Measurements from ENCODE around the gene DPYSL5. TPM values are rescaled to one million over a fixed set of nuclear protein-coding genes. Genes with fewer than 3 reads are reported as not detected.
"Not testable (repeated sequence)": the region's sequence is repeated elsewhere in the genome, so short reads cannot be mapped to it uniquely, and the experiment has no call there.

Gene DPYSL5
- total and polyA plus RNA-seq, 4 donors, result not detected

DNA sequence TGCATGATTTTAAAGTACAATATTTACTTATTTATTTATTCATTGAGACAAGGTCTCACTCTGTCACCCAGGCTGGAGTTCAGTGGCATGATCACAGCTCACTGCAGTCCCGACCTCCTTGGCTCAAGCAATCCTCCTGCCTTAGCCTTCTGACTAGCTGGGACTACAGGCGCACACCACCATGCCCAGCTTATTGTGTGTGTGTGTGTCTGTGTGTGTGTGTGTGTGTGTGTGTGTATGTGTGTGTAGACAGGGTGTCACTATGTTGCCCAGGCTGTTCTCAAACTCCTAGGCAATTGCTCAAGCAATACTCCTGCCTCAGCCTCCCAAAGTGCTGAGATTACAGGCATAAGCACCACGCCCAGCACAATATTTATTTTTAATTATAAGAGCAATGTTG, 34.3 kb downstream of the DPYSL5 start:
- not testable (repeated sequence) for H3K9me3 ChIP-seq (ENCODE audit: control insufficient read depth in 4 of 4, low read length in 3 of 4); H3K9ac ChIP-seq (ENCODE audit: low read depth in 1 of 2, low read length in 2 of 2)
- WGBS, result 79% methylated on average over 3 of the region's 3 CpGs

DNA sequence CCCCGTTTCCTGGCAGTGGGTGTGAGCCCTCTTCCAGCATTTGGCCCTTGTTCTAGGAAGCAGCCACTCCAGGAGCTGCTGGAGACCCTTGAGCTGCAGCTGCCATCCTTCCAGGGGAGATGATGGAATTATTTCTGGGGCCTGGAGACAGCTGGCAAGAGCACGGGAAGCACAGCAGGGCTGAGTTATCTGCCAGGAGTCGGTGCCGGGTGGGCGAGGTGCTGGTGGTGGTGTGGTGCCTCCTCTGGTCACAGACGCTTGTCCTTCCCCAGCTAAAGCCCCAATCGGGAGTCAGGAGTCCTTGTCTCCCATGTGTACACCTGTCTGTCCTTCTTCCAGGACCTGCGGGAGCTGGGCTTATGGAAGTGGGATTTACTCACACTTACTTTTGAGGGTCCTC, 36.0 kb downstream of the DPYSL5 start:
- H3K4me1 ChIP-seq (ENCODE audit: control insufficient read depth in 4 of 4, insufficient read depth in 4 of 4, low read length in 3 of 4), result no peaks in the 10 kb centered on the region
- H3K9ac ChIP-seq (ENCODE audit: low read depth in 1 of 2, low read length in 2 of 2), result no peak overlapping the region
- TF ChIP-seq, protein P1, sequence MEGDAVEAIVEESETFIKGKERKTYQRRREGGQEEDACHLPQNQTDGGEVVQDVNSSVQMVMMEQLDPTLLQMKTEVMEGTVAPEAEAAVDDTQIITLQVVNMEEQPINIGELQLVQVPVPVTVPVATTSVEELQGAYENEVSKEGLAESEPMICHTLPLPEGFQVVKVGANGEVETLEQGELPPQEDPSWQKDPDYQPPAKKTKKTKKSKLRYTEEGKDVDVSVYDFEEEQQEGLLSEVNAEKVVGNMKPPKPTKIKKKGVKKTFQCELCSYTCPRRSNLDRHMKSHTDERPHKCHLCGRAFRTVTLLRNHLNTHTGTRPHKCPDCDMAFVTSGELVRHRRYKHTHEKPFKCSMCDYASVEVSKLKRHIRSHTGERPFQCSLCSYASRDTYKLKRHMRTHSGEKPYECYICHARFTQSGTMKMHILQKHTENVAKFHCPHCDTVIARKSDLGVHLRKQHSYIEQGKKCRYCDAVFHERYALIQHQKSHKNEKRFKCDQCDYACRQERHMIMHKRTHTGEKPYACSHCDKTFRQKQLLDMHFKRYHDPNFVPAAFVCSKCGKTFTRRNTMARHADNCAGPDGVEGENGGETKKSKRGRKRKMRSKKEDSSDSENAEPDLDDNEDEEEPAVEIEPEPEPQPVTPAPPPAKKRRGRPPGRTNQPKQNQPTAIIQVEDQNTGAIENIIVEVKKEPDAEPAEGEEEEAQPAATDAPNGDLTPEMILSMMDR (IDR thresholded peaks at IDR 0.05; ENCODE audit: low read depth, low read length, missing input control), result no peak
- TF ChIP-seq NR2F2 (IDR thresholded peaks at IDR 0.05) (no peak), JUND (IDR thresholded peaks at IDR 0.05) (no peak), HNF4G (IDR thresholded peaks at IDR 0.05) (no peak), FOXA1 (IDR thresholded peaks at IDR 0.05) (no peak), FOXA2 (IDR thresholded peaks at IDR 0.05) (no peak), TAF1 (conservative IDR thresholded peaks at IDR 0.05) (no peak)
- TF ChIP-seq, protein P2, sequence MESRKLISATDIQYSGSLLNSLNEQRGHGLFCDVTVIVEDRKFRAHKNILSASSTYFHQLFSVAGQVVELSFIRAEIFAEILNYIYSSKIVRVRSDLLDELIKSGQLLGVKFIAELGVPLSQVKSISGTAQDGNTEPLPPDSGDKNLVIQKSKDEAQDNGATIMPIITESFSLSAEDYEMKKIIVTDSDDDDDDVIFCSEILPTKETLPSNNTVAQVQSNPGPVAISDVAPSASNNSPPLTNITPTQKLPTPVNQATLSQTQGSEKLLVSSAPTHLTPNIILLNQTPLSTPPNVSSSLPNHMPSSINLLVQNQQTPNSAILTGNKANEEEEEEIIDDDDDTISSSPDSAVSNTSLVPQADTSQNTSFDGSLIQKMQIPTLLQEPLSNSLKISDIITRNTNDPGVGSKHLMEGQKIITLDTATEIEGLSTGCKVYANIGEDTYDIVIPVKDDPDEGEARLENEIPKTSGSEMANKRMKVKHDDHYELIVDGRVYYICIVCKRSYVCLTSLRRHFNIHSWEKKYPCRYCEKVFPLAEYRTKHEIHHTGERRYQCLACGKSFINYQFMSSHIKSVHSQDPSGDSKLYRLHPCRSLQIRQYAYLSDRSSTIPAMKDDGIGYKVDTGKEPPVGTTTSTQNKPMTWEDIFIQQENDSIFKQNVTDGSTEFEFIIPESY (IDR thresholded peaks at IDR 0.05), result no peak
- H3K36me3 ChIP-seq (ENCODE audit: control insufficient read depth in 4 of 4, insufficient read depth in 3 of 4, low read depth in 1 of 4, low read length in 3 of 4), result no peaks in the 10 kb centered on the region
- no peak overlapping the region for H3K4me3 ChIP-seq (ENCODE audit: low read depth in 1 of 3, low read length in 3 of 3)
- 87% methylated on average over 8 of the region's 8 CpGs for WGBS
- H3K27ac ChIP-seq (ENCODE audit: low read depth in 1 of 2, low read length in 2 of 2), result no peak overlapping the region
- no peak for DNase-seq (ENCODE audit: low spot score)
- no peaks in the 10 kb centered on the region for H3K9me3 ChIP-seq (ENCODE audit: control insufficient read depth in 4 of 4, low read length in 3 of 4)
- H3K27me3 ChIP-seq (ENCODE audit: control insufficient read depth in 4 of 4, insufficient read depth in 4 of 4, low read length in 3 of 4), result no peaks in the 10 kb centered on the region

More for the DNA sequence above, 34.3 kb downstream of the DPYSL5 start:
- H3K27me3 ChIP-seq (ENCODE audit: control insufficient read depth in 4 of 4, insufficient read depth in 4 of 4, low read length in 3 of 4); H3K36me3 ChIP-seq (ENCODE audit: control insufficient read depth in 4 of 4, insufficient read depth in 3 of 4, low read depth in 1 of 4, low read length in 3 of 4); H3K27ac ChIP-seq (ENCODE audit: low read depth in 1 of 2, low read length in 2 of 2); H3K4me3 ChIP-seq (ENCODE audit: low read depth in 1 of 3, low read length in 3 of 3); H3K4me1 ChIP-seq (ENCODE audit: control insufficient read depth in 4 of 4, insufficient read depth in 4 of 4, low read length in 3 of 4); DNase-seq (ENCODE audit: low spot score): not testable (repeated sequence)

DNA sequence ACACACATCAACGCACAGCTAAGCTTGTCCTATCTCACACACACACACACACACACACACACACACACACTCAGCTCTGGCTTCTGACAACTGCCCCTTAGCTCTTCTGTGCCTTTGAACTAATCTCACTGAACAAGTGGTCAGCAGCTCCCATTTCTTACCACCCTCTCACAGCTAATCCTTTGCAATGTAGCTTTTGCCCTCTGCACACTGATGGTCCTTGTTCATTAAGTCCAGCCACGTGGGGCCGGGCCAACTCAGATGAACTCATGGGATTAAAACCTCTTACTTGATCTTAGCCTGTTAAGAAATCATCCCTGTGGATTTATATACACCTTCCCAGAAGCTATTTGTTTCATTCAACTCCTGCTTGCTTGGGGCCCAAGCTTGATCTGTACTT, 36.6 kb downstream of the DPYSL5 start:
- H3K9ac ChIP-seq (ENCODE audit: low read depth in 1 of 2, low read length in 2 of 2), result no peak overlapping the region
- H3K27ac ChIP-seq (ENCODE audit: low read depth in 1 of 2, low read length in 2 of 2), result no peak overlapping the region
- no peaks in the 10 kb centered on the region for H3K36me3 ChIP-seq (ENCODE audit: control insufficient read depth in 4 of 4, insufficient read depth in 3 of 4, low read depth in 1 of 4, low read length in 3 of 4)
- 87% methylated on average over 3 of the region's 3 CpGs for whole genome bisulfite sequencing
- no peak overlapping the region for H3K4me3 ChIP-seq (ENCODE audit: low read depth in 1 of 3, low read length in 3 of 3)
- no peaks in the 10 kb centered on the region for H3K4me1 ChIP-seq (ENCODE audit: control insufficient read depth in 4 of 4, insufficient read depth in 4 of 4, low read length in 3 of 4)
- TF ChIP-seq EGR1 (IDR thresholded peaks at IDR 0.05; ENCODE audit: low read depth in 2 of 2) (no peak), NR2F2 (IDR thresholded peaks at IDR 0.05) (no peak), TAF1 (conservative IDR thresholded peaks at IDR 0.05) (no peak), GABPA (IDR thresholded peaks at IDR 0.05 in 1 of 2, conservative IDR thresholded peaks at IDR 0.05 in 1 of 2) (no peak), YY1 (IDR thresholded peaks at IDR 0.05) (no peak), FOXA2 (IDR thresholded peaks at IDR 0.05) (no peak), HNF4G (IDR thresholded peaks at IDR 0.05) (no peak), HNF4A (conservative IDR thresholded peaks at IDR 0.05) (no peak), RXRA (IDR thresholded peaks at IDR 0.05) (no peak), JUND (IDR thresholded peaks at IDR 0.05) (no peak), RAD21 (IDR thresholded peaks at IDR 0.05) (no peak)
- TF ChIP-seq, protein P2 (IDR thresholded peaks at IDR 0.05), result no peak
- TF ChIP-seq, protein P3, sequence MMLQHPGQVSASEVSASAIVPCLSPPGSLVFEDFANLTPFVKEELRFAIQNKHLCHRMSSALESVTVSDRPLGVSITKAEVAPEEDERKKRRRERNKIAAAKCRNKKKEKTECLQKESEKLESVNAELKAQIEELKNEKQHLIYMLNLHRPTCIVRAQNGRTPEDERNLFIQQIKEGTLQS (IDR thresholded peaks at IDR 0.05), result no peak
- H3K27me3 ChIP-seq (ENCODE audit: control insufficient read depth in 4 of 4, insufficient read depth in 4 of 4, low read length in 3 of 4), result no peaks in the 10 kb centered on the region
- no peak for DNase-seq (ENCODE audit: low spot score)
- no peaks in the 10 kb centered on the region for H3K9me3 ChIP-seq (ENCODE audit: control insufficient read depth in 4 of 4, low read length in 3 of 4)

Measured in liver (tissue), 9 donors.